Naive B cell (primary cell): ENCODE data around the gene IBA57. TPM values are rescaled to one million over a fixed set of nuclear protein-coding genes. Genes with fewer than 3 reads are reported as not detected.
"Not testable (repeated sequence)": the region's sequence is repeated elsewhere in the genome, so short reads cannot be mapped to it uniquely, and the experiment has no call there.

Experiments
- ATAC-seq, 2 donors: fragments of 150-1000 bp; cut with Tn5 transposase; 2 replicates each; pipeline ENCODE4 v1.10.0; 2021; ENCODE audit warnings: low read depth in 2 of 2, mild to moderate bottlenecking in 2 of 2, moderate library complexity in 2 of 2
- DNase-seq: peaks from one replicate; pipeline ENCODE4 v3.0.0; 2022
- H3K27ac Mint-ChIP-seq, 6 donors: one replicate each; pipeline ENCODE4 v1.8.0; 2020 to 2022; ENCODE audit warnings: mild to moderate bottlenecking in 6 of 6, mixed read lengths in 6 of 6, moderate library complexity in 5 of 6, inconsistent platforms in 2 of 6
- H3K27me3 Mint-ChIP-seq, 3 donors: one replicate each; pipeline ENCODE4 v1.8.0; 2021 to 2022; ENCODE audit warnings: mixed read lengths in 3 of 3, mild to moderate bottlenecking in 1 of 3
- H3K36me3 Mint-ChIP-seq, 2 donors: one replicate each; pipeline ENCODE4 v1.8.0; 2020 to 2022; ENCODE audit warnings: mixed read lengths in 2 of 2, inconsistent platforms in 1 of 2, mild to moderate bottlenecking in 1 of 2
- H3K4me1 Mint-ChIP-seq, 3 donors: one replicate each; pipeline ENCODE4 v1.8.0; 2020 to 2022; ENCODE audit warnings: mixed read lengths in 3 of 3, inconsistent platforms in 1 of 3, mild to moderate bottlenecking in 1 of 3, moderate library complexity in 1 of 3
- H3K4me3 Mint-ChIP-seq, 8 donors: one replicate each; pipeline ENCODE4 v1.8.0; 2020 to 2022; ENCODE audit warnings: mild to moderate bottlenecking in 8 of 8, mixed read lengths in 8 of 8, moderate library complexity in 8 of 8, inconsistent platforms in 2 of 8
- H3K9me3 Mint-ChIP-seq, 7 donors: one replicate each; pipeline ENCODE4 v1.8.0; 2020 to 2022; ENCODE audit warnings: mixed read lengths in 7 of 7, mild to moderate bottlenecking in 5 of 7, inconsistent platforms in 2 of 7, moderate library complexity in 1 of 7
- polyA plus RNA-seq, 6 donors: library from polyadenylated mRNA; unstranded; fragments of 300-500 nt; fragmentation: Illumina TruSeq; gene quantifications; one replicate each; pipeline ENCODE4 v1.2.3, GENCODE V29; 2021; ENCODE audit warnings: low read depth in 6 of 6

Gene IBA57
- polyA plus RNA-seq, 6 donors from 2014 or later, result 2.0 to 11.7 (median 3.1) TPM

DNA sequence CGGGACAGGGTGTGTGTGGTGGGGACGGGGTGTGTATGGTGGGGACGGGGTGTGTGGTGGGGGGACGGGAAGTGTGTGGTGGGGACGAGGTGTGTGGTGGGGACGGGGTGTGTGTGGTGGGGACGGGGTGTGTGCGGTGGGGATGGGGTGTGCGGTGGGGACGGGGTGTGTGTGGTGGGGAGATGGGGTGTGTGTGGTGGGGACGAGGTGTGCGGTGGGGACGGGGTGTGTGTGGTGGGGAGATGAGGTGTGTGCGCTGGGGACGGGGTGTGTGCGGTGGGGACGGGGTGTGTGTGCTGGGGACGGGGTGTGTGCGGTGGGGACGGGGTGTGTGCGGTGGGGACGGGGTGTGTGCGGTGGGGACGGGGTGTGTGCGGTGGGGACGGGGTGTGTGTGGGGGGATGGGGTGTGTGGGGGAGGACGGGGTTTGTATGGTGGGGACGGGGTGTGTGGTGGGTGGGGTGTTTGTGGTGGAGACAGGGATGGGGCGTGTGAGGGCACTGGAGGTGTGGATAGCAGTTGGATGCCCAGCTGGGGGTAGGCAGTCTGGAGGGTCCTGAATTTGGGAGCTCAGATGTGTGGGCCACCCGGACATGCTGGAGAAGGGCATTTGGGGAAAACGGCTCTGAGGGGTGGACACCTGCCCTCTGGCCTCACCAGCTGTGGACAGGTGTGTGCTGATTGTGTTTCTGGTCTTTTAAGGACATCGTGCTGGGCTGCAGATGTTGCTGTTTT, 16.9 kb downstream of the IBA57 start:
- peak overlapping the region in 2 of 6 donors; percentile 47 to 56 for H3K27ac Mint-ChIP-seq
- H3K9me3 Mint-ChIP-seq, result no peaks in the 10 kb centered on the region
- ATAC-seq, result no peak
- peaks cover 0 to 11% (median 7%) of the 10 kb centered on the region in 3 donors for H3K4me1 Mint-ChIP-seq
- DNase-seq, result no peak
- H3K4me3 Mint-ChIP-seq, result no peak overlapping the region
- peaks cover 0 to 5% of the 10 kb centered on the region in 2 donors for H3K36me3 Mint-ChIP-seq
- no peaks in the 10 kb centered on the region for H3K27me3 Mint-ChIP-seq

DNA sequence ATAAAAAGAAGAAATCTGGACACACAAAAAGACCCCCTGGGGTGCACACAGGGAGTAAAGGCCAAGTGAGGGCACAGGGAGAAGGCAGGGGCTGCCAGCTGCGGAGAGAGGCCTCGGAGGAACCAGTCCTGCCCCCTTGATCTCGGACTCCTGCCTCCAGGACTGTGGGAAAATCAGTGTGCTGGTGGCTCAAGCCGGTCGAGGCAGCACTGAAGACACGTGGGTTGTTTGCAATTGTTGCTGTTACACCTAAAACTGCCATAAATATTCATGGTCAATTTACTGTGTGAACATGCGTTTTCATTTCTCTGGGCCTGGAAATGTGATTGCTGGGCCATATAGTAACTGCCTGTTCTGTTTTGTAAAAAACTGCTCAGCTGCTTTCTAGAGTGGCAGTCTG, 18.5 kb downstream of the IBA57 start:
- no peak overlapping the region for H3K4me3 Mint-ChIP-seq
- ATAC-seq, result no peak
- no peaks in the 10 kb centered on the region for H3K27me3 Mint-ChIP-seq

DNA sequence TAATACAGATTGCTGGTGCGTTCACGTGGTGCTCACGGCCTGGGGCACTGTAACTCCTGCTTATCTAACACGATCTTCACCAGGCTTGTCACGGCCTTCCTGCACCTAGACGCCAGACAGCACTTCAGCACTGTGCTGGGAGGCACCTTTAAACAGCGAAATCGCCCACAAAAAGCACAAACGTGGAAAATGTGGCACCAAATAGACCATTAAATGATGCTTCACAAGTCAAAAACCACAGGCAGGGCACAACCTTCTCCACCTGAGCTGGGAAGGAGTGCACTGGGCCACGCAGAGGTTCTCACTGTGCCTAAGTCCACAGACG, 20.0 kb downstream of the IBA57 start:
- peaks cover 0 to 6% (median 0%) of the 10 kb centered on the region in 7 donors for H3K9me3 Mint-ChIP-seq
- H3K27me3 Mint-ChIP-seq, result no peaks in the 10 kb centered on the region
- peaks cover 0 to under 1% (median 0%) of the 10 kb centered on the region in 3 donors for H3K4me1 Mint-ChIP-seq
- no peak overlapping the region for H3K4me3 Mint-ChIP-seq
- ATAC-seq (no peak), DNase-seq (no peak)
- no peaks in the 10 kb centered on the region for H3K36me3 Mint-ChIP-seq
- H3K27ac Mint-ChIP-seq, result peak overlapping the region in 1 of 6 donors; percentile 68

More for the DNA sequence above, 18.5 kb downstream of the IBA57 start:
- H3K4me1 Mint-ChIP-seq, result no peaks in the 10 kb centered on the region
- no peak overlapping the region for H3K27ac Mint-ChIP-seq
- peaks cover 0 to 4% of the 10 kb centered on the region in 2 donors for H3K36me3 Mint-ChIP-seq
- peaks cover 0 to 6% (median 0%) of the 10 kb centered on the region in 7 donors for H3K9me3 Mint-ChIP-seq
- DNase-seq, result no peak

DNA sequence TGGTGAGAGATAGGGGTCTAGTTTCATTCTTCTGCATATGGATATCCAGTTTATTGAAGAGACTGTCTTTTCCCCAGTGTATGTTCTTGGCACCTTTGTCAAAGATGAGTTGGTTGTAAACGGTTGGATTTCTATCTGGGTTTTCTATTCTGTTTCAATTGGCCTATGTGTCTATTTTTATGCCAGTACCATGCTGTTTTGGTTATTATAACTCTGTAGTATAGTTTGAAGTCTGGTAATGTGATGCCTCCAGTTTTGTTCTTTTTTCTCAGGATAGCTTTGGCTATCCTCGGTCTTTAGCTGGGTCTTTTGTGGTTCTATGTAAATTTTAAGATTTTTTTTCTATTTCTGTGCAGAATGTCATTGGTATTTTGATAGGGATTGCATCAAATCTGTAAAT, 22.6 kb downstream of the IBA57 start:
- not testable (repeated sequence) for H3K4me1 Mint-ChIP-seq, H3K36me3 Mint-ChIP-seq, ATAC-seq, H3K4me3 Mint-ChIP-seq, H3K9me3 Mint-ChIP-seq, H3K27me3 Mint-ChIP-seq, DNase-seq, H3K27ac Mint-ChIP-seq

DNA sequence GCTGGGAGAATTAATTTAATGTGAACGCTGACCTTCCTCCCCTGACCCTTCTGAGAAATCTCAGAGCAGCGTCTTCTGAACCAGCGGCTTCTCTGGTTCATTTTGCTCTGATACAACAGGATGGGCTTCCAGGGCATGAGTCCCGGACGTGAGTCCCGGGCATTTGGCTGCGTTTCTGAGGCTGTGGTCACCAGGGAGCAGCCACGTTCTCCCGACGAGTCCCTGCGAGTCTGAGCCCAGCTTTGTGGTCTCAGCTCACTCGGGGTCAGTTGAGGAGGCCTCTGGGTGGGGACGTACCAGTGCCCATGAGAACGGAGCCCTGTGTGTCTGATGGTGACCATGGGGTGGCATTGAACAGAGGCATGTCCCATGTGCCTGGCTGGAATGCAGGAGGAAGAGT, 24.6 kb downstream of the IBA57 start:
- no peaks in the 10 kb centered on the region for H3K27me3 Mint-ChIP-seq
- no peak overlapping the region for H3K27ac Mint-ChIP-seq
- DNase-seq (no peak), ATAC-seq (no peak)
- peaks cover under 1 to 1% of the 10 kb centered on the region in 2 donors for H3K36me3 Mint-ChIP-seq
- H3K4me3 Mint-ChIP-seq, result no peak overlapping the region
- H3K4me1 Mint-ChIP-seq, result peaks cover 0 to 4% (median 0%) of the 10 kb centered on the region in 3 donors
- peaks cover 0 to 6% (median 0%) of the 10 kb centered on the region in 7 donors for H3K9me3 Mint-ChIP-seq

DNA sequence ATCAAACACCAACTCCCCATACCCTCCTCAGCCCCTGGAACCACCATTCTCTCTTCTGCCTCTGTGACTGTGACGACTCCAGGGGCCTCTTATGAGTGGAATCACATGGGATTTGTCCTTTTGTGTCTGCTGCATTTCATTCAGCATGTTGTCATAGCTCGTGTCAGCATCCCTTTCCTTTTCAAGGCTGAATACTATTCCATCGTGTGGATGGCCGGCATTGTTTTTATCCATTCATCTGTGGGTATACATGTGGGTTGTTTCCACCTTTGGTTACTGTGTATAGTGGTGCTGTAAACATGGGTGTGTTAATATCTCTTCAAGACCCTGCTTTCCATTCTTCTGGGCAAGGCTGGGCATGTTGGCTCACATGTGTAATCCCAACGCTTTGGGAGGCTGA, 25.2 kb downstream of the IBA57 start:
- H3K9me3 Mint-ChIP-seq, result peaks cover 0 to 6% (median 0%) of the 10 kb centered on the region in 7 donors
- ATAC-seq, result no peak
- no peak overlapping the region for H3K4me3 Mint-ChIP-seq
- H3K4me1 Mint-ChIP-seq, result peaks cover 0 to 4% (median 0%) of the 10 kb centered on the region in 3 donors
- peak overlapping the region in 1 of 6 donors; percentile 26 for H3K27ac Mint-ChIP-seq
- peaks cover 6 to 7% of the 10 kb centered on the region in 2 donors for H3K36me3 Mint-ChIP-seq
- H3K27me3 Mint-ChIP-seq, result no peaks in the 10 kb centered on the region
- no peak for DNase-seq

DNA sequence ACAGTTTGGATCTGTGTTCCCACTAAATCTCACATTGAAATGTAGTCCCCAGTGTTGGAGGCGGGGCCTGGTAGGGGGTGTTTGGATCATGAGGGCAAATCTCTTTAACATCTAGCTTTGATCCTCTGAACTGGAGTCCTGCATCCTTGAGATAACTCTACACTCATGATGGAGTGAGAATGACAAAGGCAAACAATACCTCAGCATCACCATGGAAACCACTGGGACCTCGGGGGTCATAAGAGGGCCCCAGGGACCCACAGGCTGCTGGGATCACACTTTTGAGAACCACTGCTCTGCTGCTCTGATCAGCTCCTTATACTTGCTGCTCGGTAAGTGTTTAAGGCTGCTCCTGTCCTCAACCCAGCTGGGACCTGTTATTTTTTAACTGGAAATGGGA, 28.8 kb downstream of the IBA57 start:
- Mint-ChIP-seq H3K36me3 (peaks cover 25 to 36% of the 10 kb centered on the region in 2 donors), H3K27me3 (no peaks in the 10 kb centered on the region), H3K9me3 (peaks cover 4 to 19% (median 9%) of the 10 kb centered on the region in 7 donors), H3K4me1 (peaks cover 0 to 4% (median 0%) of the 10 kb centered on the region in 3 donors), H3K27ac (no peak overlapping the region), H3K4me3 (no peak overlapping the region)
- ATAC-seq (no peak), DNase-seq (no peak)

DNA sequence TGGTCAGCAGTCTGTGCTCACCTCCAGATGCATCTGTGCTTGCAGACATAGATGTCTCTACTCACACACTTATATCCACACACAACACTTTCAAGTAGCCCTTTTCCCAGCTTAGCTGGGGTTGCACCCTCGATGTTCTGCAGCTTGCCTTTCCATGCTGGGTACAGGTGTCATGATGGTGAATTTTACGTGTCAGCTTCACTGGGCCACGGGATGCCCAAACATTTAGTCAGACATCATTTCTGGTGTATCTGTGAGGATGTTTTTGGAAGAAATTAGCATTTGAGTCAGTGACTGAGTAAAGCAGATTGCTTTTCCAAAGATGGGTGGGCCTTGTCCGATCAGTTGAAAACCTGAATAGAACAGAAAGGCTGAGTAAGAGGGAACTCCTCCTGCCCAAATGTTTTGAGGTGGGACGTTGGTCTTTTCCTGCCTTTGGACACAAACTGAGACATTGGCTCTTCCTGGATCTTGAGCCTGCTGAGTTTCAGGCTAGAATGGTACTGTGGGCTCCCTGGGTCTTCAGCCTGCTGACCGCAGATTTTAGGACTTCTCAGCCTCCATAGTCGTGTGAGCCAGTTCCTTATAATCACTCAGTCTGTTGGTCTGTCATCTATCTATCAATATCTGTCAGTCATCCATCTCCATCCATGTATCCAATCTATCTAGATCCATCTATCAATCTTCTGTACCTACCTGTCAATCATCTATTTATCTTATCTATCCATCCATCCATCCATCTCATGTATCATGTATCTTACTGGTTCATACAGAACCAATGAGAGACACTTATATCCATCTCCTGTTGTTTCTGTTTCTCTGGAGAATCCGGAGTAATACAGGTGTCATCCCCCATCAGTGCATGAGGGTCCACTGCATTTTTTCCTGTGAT, 29.6 kb downstream of the IBA57 start:
- Mint-ChIP-seq H3K27ac (peak overlapping the region in 1 of 6 donors; percentile 0), H3K27me3 (no peaks in the 10 kb centered on the region), H3K4me1 (peaks cover 0 to 4% (median 0%) of the 10 kb centered on the region in 3 donors), H3K4me3 (no peak overlapping the region), H3K36me3 (peaks cover 30 to 43% of the 10 kb centered on the region in 2 donors), H3K9me3 (peaks cover 8 to 24% (median 14%) of the 10 kb centered on the region in 7 donors)
- no peak for ATAC-seq
- no peak for DNase-seq

DNA sequence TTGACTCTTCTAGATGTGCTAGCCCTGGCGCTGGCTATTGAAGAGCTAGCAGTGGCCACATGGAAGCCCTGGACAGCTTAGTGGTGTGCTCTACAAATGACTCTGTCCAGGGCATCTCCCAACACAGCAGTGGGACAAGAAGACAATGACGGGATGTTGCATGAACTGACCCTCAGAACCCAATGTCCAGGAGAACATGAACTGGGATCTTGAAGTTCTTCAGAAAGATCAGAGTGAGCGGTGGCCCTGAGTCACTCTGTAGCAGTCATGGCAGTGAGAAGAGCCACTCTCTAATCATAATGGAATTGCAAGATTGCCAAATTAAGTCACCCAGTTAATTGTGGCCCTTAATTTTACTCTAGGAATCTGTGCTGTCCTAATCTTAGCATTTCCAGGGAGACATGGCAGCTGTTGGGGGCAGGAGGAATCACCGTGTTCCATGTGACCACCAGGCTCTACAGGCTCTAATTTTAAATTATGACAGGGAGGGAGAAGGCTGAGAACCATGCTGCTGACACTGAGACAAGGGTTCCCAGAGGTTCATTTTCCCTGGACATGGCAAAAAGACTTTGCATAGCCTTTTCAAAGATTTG, 32.0 kb downstream of the IBA57 start:
- ATAC-seq, result no peak
- no peak for DNase-seq
- no peaks in the 10 kb centered on the region for H3K27me3 Mint-ChIP-seq
- no peak overlapping the region for H3K4me3 Mint-ChIP-seq
- H3K36me3 Mint-ChIP-seq, result peaks cover 30 to 45% of the 10 kb centered on the region in 2 donors
- peaks cover 8 to 33% (median 17%) of the 10 kb centered on the region in 7 donors for H3K9me3 Mint-ChIP-seq
- H3K27ac Mint-ChIP-seq, result no peak overlapping the region
- H3K4me1 Mint-ChIP-seq, result no peaks in the 10 kb centered on the region

DNA sequence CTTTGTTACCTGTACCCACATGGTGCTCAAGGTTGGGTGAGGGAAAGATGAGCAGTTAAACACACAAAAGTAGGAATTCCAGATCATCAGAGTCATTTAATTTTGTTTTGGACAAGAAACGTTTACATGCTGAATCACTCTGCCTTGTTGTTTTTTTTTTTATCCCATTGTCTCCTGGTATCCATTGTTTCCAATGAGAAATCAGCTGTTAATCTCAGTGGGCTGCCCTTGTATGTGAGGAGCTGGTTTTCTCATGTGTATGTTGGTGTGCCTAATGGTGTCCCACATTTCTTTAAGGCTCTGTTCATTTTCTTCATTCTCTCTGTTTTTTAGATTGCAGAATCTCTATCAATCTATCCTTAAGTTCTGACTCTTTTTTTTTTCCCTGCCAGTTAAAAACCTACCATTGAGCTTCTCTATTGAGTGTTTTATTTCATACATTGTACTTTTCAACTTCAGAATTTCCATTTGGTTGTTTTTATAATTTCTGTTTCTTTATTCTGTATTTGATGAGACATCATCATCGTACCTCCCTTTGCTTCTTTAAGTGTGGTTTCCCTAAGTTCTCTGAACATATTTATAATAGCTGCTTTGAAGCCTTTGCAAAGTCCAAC, 33.5 kb downstream of the IBA57 start:
- peaks cover 8 to 33% (median 17%) of the 10 kb centered on the region in 7 donors for H3K9me3 Mint-ChIP-seq

DNA sequence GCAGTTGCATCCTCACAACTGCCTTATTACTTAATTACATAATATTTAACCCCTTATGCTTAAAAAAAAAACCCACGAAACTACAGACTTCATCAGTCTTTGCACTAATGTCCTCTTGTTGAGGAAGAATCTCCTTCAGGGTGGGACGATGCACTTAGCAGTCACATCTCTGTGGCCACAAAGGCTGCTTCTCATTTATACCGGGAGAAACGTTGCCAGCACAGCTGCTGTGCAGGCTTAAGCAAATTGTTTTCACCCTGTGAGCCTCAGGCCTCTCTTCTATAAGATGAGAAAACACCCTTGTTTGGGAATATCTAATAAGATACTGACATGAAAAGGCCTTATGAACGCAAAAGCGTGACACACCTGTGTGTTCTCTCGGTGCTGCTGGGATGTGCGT, 39.4 kb downstream of the IBA57 start:
- no peak for DNase-seq
- peaks cover 0 to 4% of the 10 kb centered on the region in 2 donors for H3K36me3 Mint-ChIP-seq
- peaks cover 0 to 3% (median 0%) of the 10 kb centered on the region in 3 donors for H3K4me1 Mint-ChIP-seq
- peaks cover 4 to 8% (median 7%) of the 10 kb centered on the region in 3 donors for H3K27me3 Mint-ChIP-seq
- no peak overlapping the region for H3K27ac Mint-ChIP-seq
- no peak for ATAC-seq
- no peak overlapping the region for H3K4me3 Mint-ChIP-seq
- H3K9me3 Mint-ChIP-seq, result peaks cover 0 to 11% (median 4%) of the 10 kb centered on the region in 7 donors

More for the DNA sequence above, 33.5 kb downstream of the IBA57 start:
- H3K4me1 Mint-ChIP-seq, result no peaks in the 10 kb centered on the region
- ATAC-seq (no peak), DNase-seq (no peak)
- H3K27me3 Mint-ChIP-seq, result no peaks in the 10 kb centered on the region
- no peak overlapping the region for H3K4me3 Mint-ChIP-seq
- no peak overlapping the region for H3K27ac Mint-ChIP-seq
- H3K36me3 Mint-ChIP-seq, result peaks cover 30 to 45% of the 10 kb centered on the region in 2 donors

DNA sequence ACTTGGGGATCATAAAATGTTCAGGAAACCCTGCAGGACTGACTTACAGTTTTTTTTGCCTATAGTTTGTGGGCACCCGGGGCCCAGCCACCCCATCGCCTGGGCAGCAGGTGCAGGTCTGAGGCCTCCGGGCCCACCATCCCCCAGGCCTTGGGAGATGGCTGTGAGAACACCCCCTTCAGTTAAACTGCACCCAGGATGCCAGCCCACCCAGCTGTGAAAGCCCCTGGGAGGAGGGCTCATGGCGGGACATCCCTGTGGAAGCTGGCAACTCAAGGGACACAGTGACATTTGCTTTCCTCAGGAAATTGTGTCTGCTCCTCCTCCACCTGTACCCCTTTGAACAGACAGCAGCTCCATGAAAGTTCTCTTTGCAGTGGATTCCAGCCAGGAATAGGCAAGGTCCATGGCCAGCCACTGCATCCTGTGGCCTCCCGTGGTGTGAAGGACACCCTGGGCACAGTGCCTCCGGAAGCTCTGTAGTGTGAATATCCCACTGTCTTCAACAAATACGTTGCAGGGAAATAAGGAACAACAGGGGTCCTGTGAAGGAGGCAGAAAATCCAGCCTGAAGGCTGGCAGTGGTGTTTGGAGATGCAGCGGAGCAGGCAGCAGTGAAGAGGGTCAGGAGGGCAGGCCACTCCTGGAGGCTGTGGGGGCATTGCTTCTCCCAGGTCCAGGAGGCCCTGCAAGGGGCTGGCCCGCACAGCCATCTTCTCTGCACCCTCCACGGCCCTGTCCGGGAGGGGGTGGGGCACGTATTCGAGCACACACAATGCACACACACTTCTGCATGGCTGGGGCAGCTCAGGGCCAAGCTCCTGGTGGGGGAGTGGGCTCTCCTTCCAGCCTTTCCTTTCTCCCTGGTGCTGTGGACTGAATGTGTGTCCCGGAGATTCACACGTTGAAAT, 40.2 kb downstream of the IBA57 start:
- no peak overlapping the region for H3K27ac Mint-ChIP-seq
- no peak overlapping the region for H3K4me3 Mint-ChIP-seq
- ATAC-seq, result no peak
- H3K36me3 Mint-ChIP-seq, result no peaks in the 10 kb centered on the region
- no peak for DNase-seq
- peaks cover 4 to 8% (median 7%) of the 10 kb centered on the region in 3 donors for H3K27me3 Mint-ChIP-seq
- H3K9me3 Mint-ChIP-seq, result peaks cover 0 to 6% (median 0%) of the 10 kb centered on the region in 7 donors
- H3K4me1 Mint-ChIP-seq, result peaks cover 0 to 3% (median 0%) of the 10 kb centered on the region in 3 donors
